ENCODE measurements around the gene TIMM50. TPM values are rescaled to one million over a fixed set of nuclear protein-coding genes. Genes with fewer than 3 reads are reported as not detected.
"Not testable (repeated sequence)": the region's sequence is repeated elsewhere in the genome, so short reads cannot be mapped to it uniquely, and the experiment has no call there.

The TIMM50 gene
- total RNA-seq, 1 donor from 2014 or later = 56.0 TPM

GRCh38 chr19:39445196-39446111 lies 35.2 kb upstream of the TIMM50 start, which contains the start of gene SUPT5H:
Gene SUPT5H (plus strand): TSS chr19:39445582. CDS start chr19:39445891, 309 bp downstream.
- Mint-ChIP-seq H3K4me3 (ENCODE audit: unreplicated experiment) (peak within 1 kb of the TSS; percentile 96), H3K9me3 (ENCODE audit: unreplicated experiment) (no peaks in the 10 kb centered on the region), H3K27ac (ENCODE audit: unreplicated experiment) (peak within 1 kb of the TSS; percentile 98), H3K27me3 (ENCODE audit: unreplicated experiment) (no peaks in the 10 kb centered on the region), H3K4me1 (ENCODE audit: unreplicated experiment) (peaks cover 43% of the 10 kb centered on the region), H3K36me3 (ENCODE audit: unreplicated experiment) (peaks cover 16% of the 10 kb centered on the region)
- peak; percentile 98 for DNase-seq (ENCODE audit: extremely low spot score, unreplicated experiment)
- TF ChIP-seq CTCF (IDR thresholded peaks at IDR 0.05) = no peak

- no peak for TF ChIP-seq CTCF (IDR thresholded peaks at IDR 0.05)
- DNase-seq (ENCODE audit: extremely low spot score, unreplicated experiment) = no peak
- Mint-ChIP-seq H3K36me3 (ENCODE audit: unreplicated experiment) (peaks cover 21% of the 10 kb centered on the region), H3K9me3 (ENCODE audit: unreplicated experiment) (no peaks in the 10 kb centered on the region), H3K4me1 (ENCODE audit: unreplicated experiment) (peaks cover 41% of the 10 kb centered on the region), H3K27me3 (ENCODE audit: unreplicated experiment) (no peaks in the 10 kb centered on the region), H3K27ac (ENCODE audit: unreplicated experiment) (peak overlapping the region; percentile 98), H3K4me3 (ENCODE audit: unreplicated experiment) (peak overlapping the region; percentile 96)
These were observed 34.1 kb upstream of the TIMM50 start for GRCh38 chr19:39446365-39447084.

- H3K9me3 Mint-ChIP-seq (ENCODE audit: unreplicated experiment) = no peaks in the 10 kb centered on the region
- H3K4me3 Mint-ChIP-seq (ENCODE audit: unreplicated experiment) = peak overlapping the region; percentile 3
- no peak for DNase-seq (ENCODE audit: extremely low spot score, unreplicated experiment)
- TF ChIP-seq CTCF (IDR thresholded peaks at IDR 0.05) = no peak
- H3K4me1 Mint-ChIP-seq (ENCODE audit: unreplicated experiment) = peaks cover 41% of the 10 kb centered on the region
- H3K27me3 Mint-ChIP-seq (ENCODE audit: unreplicated experiment) = no peaks in the 10 kb centered on the region
- H3K36me3 Mint-ChIP-seq (ENCODE audit: unreplicated experiment) = peaks cover 35% of the 10 kb centered on the region
- H3K27ac Mint-ChIP-seq (ENCODE audit: unreplicated experiment) = peak overlapping the region; percentile 41
These were observed 32.4 kb upstream of the TIMM50 start for GRCh38 chr19:39448271-39448670.

- Mint-ChIP-seq H3K36me3 (ENCODE audit: unreplicated experiment) (peaks cover 39% of the 10 kb centered on the region), H3K9me3 (ENCODE audit: unreplicated experiment) (no peaks in the 10 kb centered on the region), H3K27ac (ENCODE audit: unreplicated experiment) (no peak overlapping the region), H3K27me3 (ENCODE audit: unreplicated experiment) (no peaks in the 10 kb centered on the region), H3K4me1 (ENCODE audit: unreplicated experiment) (peaks cover 39% of the 10 kb centered on the region), H3K4me3 (ENCODE audit: unreplicated experiment) (no peak overlapping the region)
- no peak for DNase-seq (ENCODE audit: extremely low spot score, unreplicated experiment)
- TF ChIP-seq CTCF (IDR thresholded peaks at IDR 0.05) = no peak
These were observed 31.4 kb upstream of the TIMM50 start for GRCh38 chr19:39449116-39449797.

GRCh38 chr19:39451257-39451656 lies 29.4 kb upstream of the TIMM50 start:
- H3K36me3 Mint-ChIP-seq (ENCODE audit: unreplicated experiment) = peaks cover 40% of the 10 kb centered on the region

More at GRCh38 chr19:39451257-39451656, 29.4 kb upstream of the TIMM50 start:
- H3K4me3 Mint-ChIP-seq (ENCODE audit: unreplicated experiment); H3K27ac Mint-ChIP-seq (ENCODE audit: unreplicated experiment); H3K9me3 Mint-ChIP-seq (ENCODE audit: unreplicated experiment); H3K27me3 Mint-ChIP-seq (ENCODE audit: unreplicated experiment); DNase-seq (ENCODE audit: extremely low spot score, unreplicated experiment): not testable (repeated sequence)
- peaks cover 24% of the 10 kb centered on the region for H3K4me1 Mint-ChIP-seq (ENCODE audit: unreplicated experiment)

Data from osteocyte (in vitro differentiated cells).